GM10266 (cell line): ENCODE data around the gene PARP1.

ENCODE experiments used
- DNase-seq: peaks from one replicate; pipeline ENCODE4 v3.0.0; 2012; ENCODE audit errors: extremely low spot score
- CTCF ChIP-seq: IDR thresholded peaks from 2 replicates; pipeline ENCODE4 v1.5.1; 2012; ENCODE audit warnings: mild to moderate bottlenecking, low read depth; ENCODE audit not compliant: control insufficient read depth, insufficient read depth; ENCODE audit errors: missing control alignments

Gene PARP1

GRCh38 chr1:226411619-226412018 lies 3.7 kb upstream of the PARP1 start:
- DNase-seq: no peak
- no peak for TF ChIP-seq CTCF

- DNase-seq: no peak
- no peak for TF ChIP-seq CTCF
Observed at GRCh38 chr1:226410958-226411357, 3.1 kb upstream of the PARP1 start.

- TF ChIP-seq CTCF: no peak
- no peak for DNase-seq
Observed at GRCh38 chr1:226409392-226409791, 1.5 kb upstream of the PARP1 start.

- no peak for TF ChIP-seq CTCF
- DNase-seq: no peak
Observed at GRCh38 chr1:226408285-226409184, 642 bp upstream of the PARP1 start.

GRCh38 chr1:226407199-226407496 lies 745 bp downstream of the PARP1 start:
- no peak for TF ChIP-seq CTCF
- no peak for DNase-seq

GRCh38 chr1:226406401-226406881 lies 1.5 kb downstream of the PARP1 start:
- no peak for DNase-seq

More at GRCh38 chr1:226406401-226406881, 1.5 kb downstream of the PARP1 start:
- no peak for TF ChIP-seq CTCF
